A549 (cell line): ENCODE data around the gene SCYGR6. TPM values are rescaled to one million over a fixed set of nuclear protein-coding genes. Genes with fewer than 3 reads are reported as not detected.

ENCODE experiments used
- ATAC-seq, 2 experiments: fragments of 200-7000 bp in 1 of 2; fragments of >200 bp in 1 of 2; cut with Nextera tagmentation in 1 of 2; cut with Tn5 transposase in 1 of 2; 3 replicates each; pipeline versions ENCODE4 v1.8.0 to v1.9.1; 2018 to 2020; ENCODE audit warnings: mild to moderate bottlenecking in 1 of 2, moderate library complexity in 1 of 2
- CTCF ChIA-PET: fragments of 300-600 bp; sonication (Branson Sonifier 250); formaldehyde crosslinking; extraction: SDS; loops from one replicate; lab custom pipeline; 2021; ENCODE audit warnings: antibody characterized with exemption, inconsistent platforms; lab: Yijun Ruan, JAX
- POLR2A ChIA-PET: fragments of 350-600 bp; formaldehyde crosslinking; extraction: SDS; loops from one replicate; lab custom pipeline; 2021; ENCODE audit warnings: antibody characterized with exemption, inconsistent platforms; lab: Yijun Ruan, JAX
- DNase-seq, 2 experiments: peaks; one replicate each; pipeline versions ENCODE4 v3.0.0 to v3.0.0-alpha.2; 2011 to 2016; ENCODE audit warnings: low read depth in 1 of 2, low spot score in 1 of 2
- FAIRE-seq: peaks from 2 replicates; lab custom pipeline; 2011; peaks lifted over from hg19 to GRCh38; lab: Jason Lieb, UNC
- H3K27ac ChIP-seq, 2 experiments: fragments of >200 bp; sonication (Bioruptor Twin); formaldehyde crosslinking; 3 replicates each; pipeline ENCODE4 v1.5.1; 2016 to 2017
- H3K4me1 ChIP-seq: fragments of >200 bp; sonication (Bioruptor Twin); formaldehyde crosslinking; 3 replicates; pipeline ENCODE4 v1.6.1; 2016
- H3K4me2 ChIP-seq: fragments of >200 bp; sonication (Bioruptor Twin); formaldehyde crosslinking; 3 replicates; pipeline ENCODE4 v1.6.1; 2016
- H3K4me3 ChIP-seq: fragments of >200 bp; sonication (Bioruptor Twin); formaldehyde crosslinking; 3 replicates; pipeline ENCODE4 v1.5.1; 2016
- H3K9me3 ChIP-seq: fragments of >200 bp; sonication (Bioruptor Twin); formaldehyde crosslinking; 3 replicates; pipeline ENCODE4 v1.6.1; 2016
- BCL3 ChIP-seq: fragments of >200 bp; sonication (Bioruptor Twin); formaldehyde crosslinking; IDR thresholded peaks from 3 replicates; pipeline ENCODE4 v1.6.1; 2016
- CBX2 ChIP-seq: fragments of 200-600 bp; sonication (generic); IDR thresholded peaks from 2 replicates; pipeline ENCODE4 v1.6.1; 2016; ENCODE audit warnings: low read depth, mild to moderate bottlenecking, borderline replicate concordance
- CBX8 ChIP-seq: fragments of 200-600 bp; sonication (generic); IDR thresholded peaks from 2 replicates; pipeline ENCODE4 v1.6.1; 2016
- CEBPB ChIP-seq, 2 experiments: fragments of >200 bp in 1 of 2; sonication (Bioruptor Twin) in 1 of 2; formaldehyde crosslinking in 1 of 2; IDR thresholded peaks; 2 replicates each; pipeline ENCODE4 v1.6.1; 2012 to 2016
- EHF ChIP-seq: fragments of 250-450 bp; sonication (Bioruptor Pico); IDR thresholded peaks from 2 replicates; pipeline ENCODE4 v1.5.0; 2020; ENCODE audit warnings: mild to moderate bottlenecking
- ELK1 ChIP-seq: fragments of 150-350 bp; IDR thresholded peaks from 2 replicates; pipeline ENCODE4 v1.6.1; 2014; ENCODE audit warnings: low read depth, mild to moderate bottlenecking, low read length
- EP300 ChIP-seq, 2 experiments: fragments of >200 bp; sonication (Bioruptor Twin); formaldehyde crosslinking; IDR thresholded peaks; 2 replicates in 1 of 2; 3 replicates in 1 of 2; pipeline ENCODE4 v1.6.1; 2016 to 2017
- FOSL2 ChIP-seq, 2 experiments: fragments of 450-650 bp in 1 of 2; fragments of >200 bp in 1 of 2; sonication (Bioruptor Twin) in 1 of 2; formaldehyde crosslinking; IDR thresholded peaks; 2 replicates each; pipeline versions ENCODE4 v1.5.0 to v1.6.1; 2016 to 2020; ENCODE audit warnings: mild to moderate bottlenecking in 1 of 2, moderate library complexity in 1 of 2
- FOXS1 ChIP-seq: fragments of 250-450 bp; sonication (Bioruptor Pico); IDR thresholded peaks from 2 replicates; pipeline ENCODE4 v1.5.0; 2020; ENCODE audit warnings: mild to moderate bottlenecking, moderate library complexity
- HDAC2 ChIP-seq: fragments of 200-600 bp; sonication (generic); IDR thresholded peaks from 2 replicates; pipeline ENCODE4 v1.6.1; 2016
- HOXB13 ChIP-seq: fragments of 250-450 bp; sonication (Bioruptor Pico); IDR thresholded peaks from 2 replicates; pipeline ENCODE4 v1.5.0; 2020; ENCODE audit warnings: low read depth, mild to moderate bottlenecking, moderate library complexity
- HOXB5 ChIP-seq: fragments of 250-450 bp; sonication (Bioruptor Pico); IDR thresholded peaks from 2 replicates; pipeline ENCODE4 v1.5.0; 2020; ENCODE audit warnings: mild to moderate bottlenecking, moderate library complexity
- MAX ChIP-seq: IDR thresholded peaks from 2 replicates; pipeline ENCODE4 v1.6.1; 2012
- MAZ ChIP-seq: fragments of 150-350 bp; IDR thresholded peaks from 2 replicates; pipeline ENCODE4 v1.6.1; 2014; ENCODE audit warnings: antibody characterized with exemption, low read depth, low read length, borderline replicate concordance
- PBX3 ChIP-seq: IDR thresholded peaks from 2 replicates; pipeline ENCODE4 v1.6.1; 2012
- POLR2AphosphoS2 ChIP-seq: conservative IDR thresholded peaks from 2 replicates; pipeline ENCODE4 v1.6.1; 2012; ENCODE audit warnings: low read length, improper control_type of control experiment, inconsistent platforms
- RARB ChIP-seq: fragments of 250-450 bp; sonication (Bioruptor Pico); IDR thresholded peaks from 2 replicates; pipeline ENCODE4 v1.8.0; 2021; ENCODE audit warnings: mild to moderate bottlenecking, moderate library complexity
- REST ChIP-seq: fragments of 200-600 bp; sonication (generic); IDR thresholded peaks from 2 replicates; pipeline ENCODE4 v1.6.1; 2016; ENCODE audit warnings: antibody characterized with exemption, mild to moderate bottlenecking, moderate library complexity
- SMC3 ChIP-seq: fragments of >200 bp; sonication (Bioruptor Twin); formaldehyde crosslinking; IDR thresholded peaks from 3 replicates; pipeline ENCODE4 v1.6.1; 2018; ENCODE audit warnings: inconsistent platforms
- TFCP2L1 ChIP-seq: fragments of 250-450 bp; sonication (Bioruptor Pico); IDR thresholded peaks from 2 replicates; pipeline ENCODE4 v1.5.0; 2021; ENCODE audit warnings: mild to moderate bottlenecking
- TP53 ChIP-seq: fragments of 250-450 bp; sonication (Bioruptor Pico); IDR thresholded peaks from 2 replicates; pipeline ENCODE4 v1.5.0; 2021; ENCODE audit warnings: mild to moderate bottlenecking, moderate library complexity
- USF2 ChIP-seq: fragments of 450-650 bp; IDR thresholded peaks from 2 replicates; pipeline ENCODE4 v1.6.1; 2014; ENCODE audit warnings: antibody characterized with exemption
- WGBS: methylation state at CpG from one replicate; pipeline ENCODE4 v1.1.6; 2017; ENCODE audit errors: missing lambda C conversion rate; 5-methylcytosine and 5-hydroxymethylcytosine counted together
- polyA plus RNA-seq, 4 experiments: library from polyadenylated mRNA; depleted of rRNA in 3 of 4; stranded (reverse); fragments of >200 nt; fragmentation: RNase III in 1 of 4; extraction: RNeasy Plus Mini Kit Qiagen cat#74134 plus additional on column Dnase treatment in 1 of 4; gene quantifications; 2 replicates in 3 of 4; 3 replicates in 1 of 4; pipeline ENCODE4 v1.2.3, GENCODE V29; 2011 to 2017

The SCYGR6 gene
- polyA plus RNA-seq, 2 of the 4 experiments (the other 2 are of a cell fraction) = not detected

GRCh38 chr2:227765788-227766372 is 41.3 kb upstream of the SCYGR6 start:
- no peak overlapping the region for H3K4me3 ChIP-seq
- TF ChIP-seq FOXS1 (no peak), HOXB13 (CRISPR knock-in tag) (no peak), BCL3 (no peak), EHF (no peak), USF2 (no peak), MAZ (no peak), PBX3 (no peak), TP53 (no peak), REST (no peak), EP300 (IDR thresholded peaks at IDR 0.05) (no peak), ELK1 (no peak)
- H3K9me3 ChIP-seq = no peaks in the 10 kb centered on the region
- WGBS = 4% methylated on average over 4 of the region's 4 CpGs
- peak; percentile 54 to 61 for ATAC-seq
- POLR2A ChIA-PET = interaction anchor here (0.5 to 2.0 kb wide), 6 partner anchors 53 to 907 kb away, joined by 3 to 6 read pairs (median 4); no protein-coding TSS in a partner anchor
- peak overlapping the region; percentile 50 for H3K4me2 ChIP-seq
- no peak for DNase-seq
- peaks cover 37% of the 10 kb centered on the region for H3K4me1 ChIP-seq
- CTCF ChIA-PET = interaction anchor here (0.6 to 9.4 kb wide), 76 partner anchors 8 to 637 kb away, joined by 3 to 84 read pairs (median 4); partner anchors contain the start of genes AGFG1, CCL20, DAW1 and SCYGR5
- H3K27ac ChIP-seq = peak overlapping the region; percentile 77 to 84
- no peak for FAIRE-seq

- FAIRE-seq (peak; percentile 63), DNase-seq (peak in 1 of 2 experiments; percentile 84), ATAC-seq (peak; percentile 41 to 53; a peak in 3 of 6 replicates)
- WGBS = 45% methylated on average over 6 of the region's 6 CpGs
- Histone ChIP-seq H3K4me3 (no peak overlapping the region), H3K4me2 (peak overlapping the region; percentile 56), H3K4me1 (peaks cover 37% of the 10 kb centered on the region), H3K27ac (peak overlapping the region; percentile 13 to 78), H3K9me3 (no peaks in the 10 kb centered on the region)
- TF ChIP-seq POLR2AphosphoS2 = no peak
- 0 out of 5 replicates have a peak, but pooled peaks have one; percentile 19 to 39 for TF ChIP-seq EP300 (IDR thresholded peaks at IDR 0.05)
- TF ChIP-seq SMC3 = 0 out of 3 replicates have a peak, but pooled peaks have one; percentile 15
- no peak for TF ChIP-seq CBX8
- TF ChIP-seq HOXB13 (CRISPR knock-in tag) = no peak
- peak; percentile 25; the same call in 1 of the 2 replicates for TF ChIP-seq MAX
- no peak for TF ChIP-seq HOXB5 (CRISPR knock-in tag)
- TF ChIP-seq CBX2 = no peak
- TF ChIP-seq PBX3 = no peak
- TF ChIP-seq RARB = no peak
- TF ChIP-seq HDAC2 = no peak
- TF ChIP-seq CEBPB (IDR thresholded peaks at IDR 0.05) = peak in 1 of 2 experiments; percentile 64; a peak in 1 of 4 replicates
- no peak for TF ChIP-seq FOSL2 (IDR thresholded peaks at IDR 0.05)
- TF ChIP-seq FOSL2 (CRISPR knock-in tag; IDR thresholded peaks at IDR 0.05) = peak; percentile 37; the same call in 1 of the 2 replicates
- no peak for TF ChIP-seq TFCP2L1 (CRISPR knock-in tag)
- CTCF ChIA-PET = interaction anchor here (0.6 to 9.4 kb wide), 4 partner anchors 8 to 289 kb away, joined by 3 to 84 read pairs (median 3); no protein-coding TSS in a partner anchor
- POLR2A ChIA-PET = no interaction called here
Measured at GRCh38 chr2:227761740-227762476, 37.4 kb upstream of the SCYGR6 start.
